ENCODE data around the gene CACNA1C. TPM values are rescaled to one million over a fixed set of nuclear protein-coding genes. Genes with fewer than 3 reads are reported as not detected.

CACNA1C gene
- total RNA-seq, 4 donors from 2014 or later = 0.38 to 2.4 (median 1.4) TPM

- DNase-seq (ENCODE audit: low spot score in 2 of 2) = no peak
- WGBS, 2 donors = 74 to 85% methylated on average over 8 of the region's 8 CpGs
These were observed 592.7 kb downstream of the CACNA1C start for GRCh38 chr12:2645460-2645859.

GRCh38 chr12:2646341-2646740 lies 593.6 kb downstream of the CACNA1C start:
- intact Hi-C loops (cut with DNase I; ENCODE audit: low total_unique reads) = no loop called here
- no peak for DNase-seq (ENCODE audit: low spot score in 2 of 2)
- WGBS, 2 donors = 90 to 97% methylated on average over 2 of the region's 2 CpGs
- TF ChIP-seq CTCF (IDR thresholded peaks at IDR 0.05) = no peak
- no peak for TF ChIP-seq POLR2A (IDR thresholded peaks at IDR 0.05)
- H3K4me3 ChIP-seq (ENCODE audit: low read depth, poor library complexity, severe bottlenecking) = no peak overlapping the region

More at GRCh38 chr12:2645460-2645859, 592.7 kb downstream of the CACNA1C start:
- TF ChIP-seq CTCF (IDR thresholded peaks at IDR 0.05) = no peak
- no peak for TF ChIP-seq POLR2A (IDR thresholded peaks at IDR 0.05)
- intact Hi-C loops (cut with DNase I; ENCODE audit: low total_unique reads) = no loop called here
- no peak overlapping the region for H3K4me3 ChIP-seq (ENCODE audit: low read depth, poor library complexity, severe bottlenecking)

GRCh38 chr12:2647186-2647585 lies 594.4 kb downstream of the CACNA1C start:
- TF ChIP-seq POLR2A (IDR thresholded peaks at IDR 0.05) (no peak), CTCF (IDR thresholded peaks at IDR 0.05) (no peak)
- intact Hi-C loops (cut with DNase I; ENCODE audit: low total_unique reads) = no loop called here
- DNase-seq (ENCODE audit: low spot score in 2 of 2) = no peak
- no peak overlapping the region for H3K4me3 ChIP-seq (ENCODE audit: low read depth, poor library complexity, severe bottlenecking)
- WGBS, 2 donors = 89% methylated on average over 7 of the region's 7 CpGs

GRCh38 chr12:2648406-2648805 lies 595.6 kb downstream of the CACNA1C start:
- intact Hi-C loops (cut with DNase I; ENCODE audit: low total_unique reads) = no loop called here
- 87 to 88% methylated on average over 8 of the region's 8 CpGs for WGBS, 2 donors
- DNase-seq (ENCODE audit: low spot score in 2 of 2) = no peak
- no peak for TF ChIP-seq CTCF (IDR thresholded peaks at IDR 0.05)
- TF ChIP-seq POLR2A (IDR thresholded peaks at IDR 0.05) = no peak
- H3K4me3 ChIP-seq (ENCODE audit: low read depth, poor library complexity, severe bottlenecking) = no peak overlapping the region

GRCh38 chr12:2649201-2650030 lies 596.6 kb downstream of the CACNA1C start:
- DNase-seq (ENCODE audit: low spot score in 2 of 2) = no peak
- H3K4me3 ChIP-seq (ENCODE audit: low read depth, poor library complexity, severe bottlenecking) = no peak overlapping the region
- intact Hi-C loops (cut with DNase I; ENCODE audit: low total_unique reads) = no loop called here
- TF ChIP-seq POLR2A (IDR thresholded peaks at IDR 0.05) (no peak), CTCF (IDR thresholded peaks at IDR 0.05) (no peak)
- 76 to 80% methylated on average over 16 of the region's 16 CpGs for WGBS, 2 donors
